IMR-90 (cell line): ENCODE data around the gene ZBTB8A. TPM values are rescaled to one million over a fixed set of nuclear protein-coding genes. Genes with fewer than 3 reads are reported as not detected.

ENCODE experiments used
- ATAC-seq: fragments of 200-7000 bp; cut with Tn5 transposase; 2 replicates; pipeline ENCODE4 v1.9.1; 2020; ENCODE audit warnings: low read depth, mild to moderate bottlenecking, moderate library complexity
- BruUV-seq: library from RNA; stranded (reverse); fragments of 400-500 nt; replicated peaks from 2 replicates; lab custom pipeline; 2021; lab: Mats Ljungman, UMichigan
- CTCF ChIA-PET: fragments of 300-600 bp; formaldehyde crosslinking; extraction: SDS; loops from one replicate; lab custom pipeline; 2021; ENCODE audit warnings: antibody characterized with exemption; lab: Yijun Ruan, JAX
- POLR2A ChIA-PET: fragments of 300-600 bp; sonication (Branson Sonifier 250); formaldehyde crosslinking; loops from one replicate; lab custom pipeline; 2022; ENCODE audit warnings: antibody characterized with exemption; ENCODE audit not compliant: unreplicated experiment; lab: Charles Lee
- DNase-seq: peaks from one replicate; pipeline ENCODE4 v3.0.0; 2013
- H2AFZ ChIP-seq: replicated peaks from 2 replicates; pipeline ENCODE3; 2013; ENCODE audit warnings: low read length, mild to moderate bottlenecking; ENCODE audit not compliant: poor library complexity
- H2AK5ac ChIP-seq: 2 replicates; pipeline ENCODE4 v1.6.1; 2013; ENCODE audit warnings: low read depth, low read length, inconsistent platforms
- H2AK9ac ChIP-seq: replicated peaks from 2 replicates; pipeline ENCODE3; 2013; ENCODE audit warnings: mild to moderate bottlenecking, low read depth, low read length, moderate library complexity; ENCODE audit not compliant: poor library complexity
- H2BK120ac ChIP-seq: 2 replicates; pipeline ENCODE4 v1.6.1; 2013; ENCODE audit warnings: low read depth, low read length, inconsistent platforms
- H2BK15ac ChIP-seq: 3 replicates; pipeline ENCODE4 v1.6.1; 2013; ENCODE audit warnings: low read depth, low read length, inconsistent platforms
- H2BK20ac ChIP-seq: 2 replicates; pipeline ENCODE4 v1.6.1; 2013; ENCODE audit warnings: low read depth, mild to moderate bottlenecking, inconsistent platforms, low read length, moderate library complexity
- H2BK5ac ChIP-seq: 2 replicates; pipeline ENCODE4 v1.6.1; 2013; ENCODE audit warnings: mild to moderate bottlenecking, low read depth, low read length, inconsistent platforms; ENCODE audit not compliant: poor library complexity, severe bottlenecking
- H3K14ac ChIP-seq: replicated peaks from 2 replicates; pipeline ENCODE4 v1.6.1; 2013; ENCODE audit warnings: low read depth, low read length, inconsistent platforms
- H3K18ac ChIP-seq: 2 replicates; pipeline ENCODE4 v1.6.1; 2013; ENCODE audit warnings: low read depth, low read length, control low read depth
- H3K23ac ChIP-seq: 2 replicates; pipeline ENCODE4 v1.6.1; 2013; ENCODE audit warnings: low read depth, low read length, inconsistent platforms
- H3K27ac ChIP-seq: 2 replicates; pipeline ENCODE4 v1.5.1; 2013; ENCODE audit warnings: mild to moderate bottlenecking, control low read depth, low read length; ENCODE audit not compliant: insufficient read depth
- H3K27me3 ChIP-seq: 2 replicates; pipeline ENCODE4 v1.6.1; 2013; ENCODE audit warnings: low read length; ENCODE audit not compliant: control insufficient read depth, insufficient read depth
- H3K36me3 ChIP-seq: 2 replicates; pipeline ENCODE4 v1.6.1; 2013; ENCODE audit warnings: low read length, mixed read lengths; ENCODE audit not compliant: control insufficient read depth, insufficient read depth
- H3K4ac ChIP-seq: 2 replicates; pipeline ENCODE4 v1.6.1; 2013; ENCODE audit warnings: low read depth, low read length, inconsistent platforms
- H3K4me1 ChIP-seq: 2 replicates; pipeline ENCODE4 v1.6.1; 2013; ENCODE audit warnings: low read length, mixed read lengths; ENCODE audit not compliant: control insufficient read depth, insufficient read depth
- H3K4me2 ChIP-seq: 2 replicates; pipeline ENCODE4 v1.6.1; 2013; ENCODE audit warnings: low read depth, mild to moderate bottlenecking, control low read depth, low read length, moderate library complexity
- H3K4me3 ChIP-seq: 2 replicates; pipeline ENCODE4 v1.5.1; 2013; ENCODE audit warnings: low read depth, mild to moderate bottlenecking, control low read depth, low read length, moderate library complexity; ENCODE audit not compliant: insufficient read depth
- H3K56ac ChIP-seq: 2 replicates; pipeline ENCODE4 v1.6.1; 2013; ENCODE audit warnings: low read length, inconsistent platforms; ENCODE audit not compliant: insufficient read depth; ENCODE audit errors: extremely low read depth
- H3K79me1 ChIP-seq, 2 experiments: 2 replicates each; pipeline ENCODE4 v1.6.1; 2013; ENCODE audit warnings: low read length in 2 of 2, inconsistent platforms in 1 of 2, low read depth in 1 of 2
- H3K9ac ChIP-seq: 2 replicates; pipeline ENCODE4 v1.6.1; 2013; ENCODE audit warnings: low read depth, low read length, control low read depth
- H3K9me1 ChIP-seq: 2 replicates; pipeline ENCODE4 v1.6.1; 2013; ENCODE audit warnings: low read length, inconsistent platforms; ENCODE audit not compliant: insufficient read depth
- H3K9me3 ChIP-seq: 2 replicates; pipeline ENCODE4 v1.6.1; 2013; ENCODE audit warnings: low read length; ENCODE audit not compliant: control insufficient read depth, insufficient read depth
- H4K20me1 ChIP-seq: 2 replicates; pipeline ENCODE4 v1.6.1; 2013; ENCODE audit warnings: low read length, inconsistent platforms; ENCODE audit not compliant: insufficient read depth
- H4K5ac ChIP-seq: 2 replicates; pipeline ENCODE4 v1.6.1; 2013; ENCODE audit warnings: mild to moderate bottlenecking, low read depth, low read length, control low read depth
- H4K8ac ChIP-seq, 2 experiments: 2 replicates each; pipeline ENCODE4 v1.6.1; 2013; ENCODE audit warnings: low read depth in 2 of 2, low read length in 2 of 2, control low read depth in 1 of 2, inconsistent platforms in 1 of 2
- H4K91ac ChIP-seq: 2 replicates; pipeline ENCODE4 v1.6.1; 2013; ENCODE audit warnings: low read depth, low read length, inconsistent platforms; ENCODE audit not compliant: insufficient read depth
- SMC3 ChIP-seq: fragments of 150-350 bp; IDR thresholded peaks from 2 replicates; pipeline ENCODE4 v1.6.1; 2016; ENCODE audit warnings: low read depth, mild to moderate bottlenecking, antibody characterized with exemption, low read length, moderate library complexity
- WGBS, 2 experiments: methylation state at CpG; one replicate each; pipeline versions ENCODE4 v1.1.5 to v1.1.7; 2013; ENCODE audit warnings: missing lambda C conversion rate in 2 of 2; ENCODE audit not compliant: insufficient read length in 1 of 2; ENCODE audit errors: extremely low coverage in 2 of 2; 5-methylcytosine and 5-hydroxymethylcytosine counted together
- dilution Hi-C: fragments of 300-500 bp; cut with HindIII; formaldehyde crosslinking; loops from one replicate; pipeline ENCODE4 v1.14.3; 2018; ENCODE audit warnings: low sequenced_read_pairs; ENCODE audit not compliant: unreplicated experiment
- in situ Hi-C: fragments of 300-500 bp; cut with MboI; formaldehyde crosslinking; loops from 3 replicates; pipeline ENCODE4 v1.14.3; 2019; ENCODE audit warnings: low sequenced_read_pairs, inconsistent platforms, mixed read lengths
- intact Hi-C: fragments of 100-400 bp; cut with micrococcal nuclease; formaldehyde crosslinking; loops from 2 replicates; pipeline ENCODE4 v1.10.0; 2022
- polyA plus RNA-seq, 3 experiments: library from polyadenylated mRNA; depleted of rRNA; stranded (reverse); fragments of >200 nt; gene quantifications; 2 replicates each; pipeline ENCODE4 v1.2.3, GENCODE V29; 2012; ENCODE audit warnings: low replicate concordance in 1 of 3
- total RNA-seq: library from RNA; depleted of rRNA; stranded (reverse); fragments of >200 nt; gene quantifications from 2 replicates; pipeline ENCODE4 v1.2.3, GENCODE V29; 2012
- TF ChIP-seq, protein P1 (sequence below): fragments of 150-350 bp; IDR thresholded peaks from 2 replicates; pipeline ENCODE4 v1.6.1; 2017; ENCODE audit warnings: mild to moderate bottlenecking, antibody characterized with exemption, low read length, low read depth

Gene ZBTB8A
- total and polyA plus RNA-seq, 2 of the 4 experiments (the other 2 are of a cell fraction), result 2.1 to 6.1 TPM

DNA sequence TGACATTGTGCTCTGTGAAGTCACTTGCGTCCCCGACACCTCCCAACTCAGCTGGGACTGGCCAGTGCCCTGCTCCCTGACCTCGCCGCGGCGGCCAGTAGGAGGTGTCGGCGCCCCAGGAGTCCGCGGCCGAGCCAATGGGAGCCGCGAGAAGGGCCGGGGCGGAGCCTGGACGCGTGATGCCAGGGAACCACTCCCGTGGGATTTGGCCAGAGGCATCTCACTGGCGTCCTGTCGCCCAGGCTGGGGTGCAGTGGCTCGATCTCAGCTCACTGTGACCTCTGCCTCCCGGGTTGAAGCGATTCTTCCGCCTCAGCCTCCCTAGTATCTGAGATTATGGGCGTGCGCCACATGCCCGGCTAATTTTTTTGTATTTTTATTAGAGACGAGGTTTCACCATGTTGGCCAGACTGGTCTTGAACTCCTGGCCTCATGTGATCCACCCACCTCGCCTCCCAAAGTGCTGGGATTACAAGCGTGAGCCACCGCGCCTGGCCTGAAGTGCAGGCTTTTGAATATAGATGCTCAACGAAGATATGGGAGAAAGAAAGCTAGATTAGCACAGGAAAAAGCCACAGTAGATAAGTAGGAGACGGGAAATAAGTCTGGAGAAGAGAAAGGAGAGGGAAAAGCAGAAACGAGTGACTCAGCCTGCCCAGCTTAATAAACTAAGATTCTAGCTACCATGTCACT lies 73.1 kb downstream of the ZBTB8A start:
- Histone ChIP-seq H2AFZ (peak overlapping the region; percentile 99), H2BK15ac (no peak overlapping the region), H2BK120ac (peak overlapping the region; percentile 30; the same call in 1 of the 2 replicates), H3K27me3 (no peaks in the 10 kb centered on the region), H3K4me1 (no peaks in the 10 kb centered on the region), H2AK9ac (peak overlapping the region; percentile 44), H2BK5ac (no peak overlapping the region), H3K4me2 (peak overlapping the region; percentile 82), H3K79me1 (peaks cover 0 to 4% of the 10 kb centered on the region in 2 experiments; a peak in 1 of 4 replicates), H2BK20ac (no peak overlapping the region), H4K5ac (peak overlapping the region; percentile 50; the same call in 1 of the 2 replicates), H4K8ac (peak overlapping the region; percentile 36 to 92; a peak in 3 of 4 replicates), H4K20me1 (no peaks in the 10 kb centered on the region), H3K36me3 (no peaks in the 10 kb centered on the region), H3K18ac (no peak overlapping the region), H3K4ac (peak overlapping the region; percentile 64; the same call in 1 of the 2 replicates), H3K23ac (peak overlapping the region; percentile 56; the same call in 1 of the 2 replicates), H2AK5ac (0 out of 2 replicates have a peak overlapping the region, but pooled peaks have one; percentile 15), H4K91ac (no peak overlapping the region), H3K56ac (no peak overlapping the region), H3K4me3 (peak overlapping the region; percentile 69), H3K27ac (no peak overlapping the region), H3K9me1 (no peaks in the 10 kb centered on the region), H3K14ac (peak overlapping the region; percentile 77; the same call in 1 of the 2 replicates), H3K9ac (peak overlapping the region; percentile 55), H3K9me3 (no peaks in the 10 kb centered on the region)
- TF ChIP-seq SMC3, result no peak
- TF ChIP-seq, protein P1, sequence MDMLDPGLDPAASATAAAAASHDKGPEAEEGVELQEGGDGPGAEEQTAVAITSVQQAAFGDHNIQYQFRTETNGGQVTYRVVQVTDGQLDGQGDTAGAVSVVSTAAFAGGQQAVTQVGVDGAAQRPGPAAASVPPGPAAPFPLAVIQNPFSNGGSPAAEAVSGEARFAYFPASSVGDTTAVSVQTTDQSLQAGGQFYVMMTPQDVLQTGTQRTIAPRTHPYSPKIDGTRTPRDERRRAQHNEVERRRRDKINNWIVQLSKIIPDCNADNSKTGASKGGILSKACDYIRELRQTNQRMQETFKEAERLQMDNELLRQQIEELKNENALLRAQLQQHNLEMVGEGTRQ, result peak; percentile 71; the same call in 1 of the 2 replicates
- BruUV-seq, result no TSS peak
- dilution Hi-C loops, result no loop called here
- peak; percentile 51 for DNase-seq
- in situ Hi-C loops, result no loop called here
- CTCF ChIA-PET, result no interaction called here
- peak; percentile 100 for ATAC-seq
- intact Hi-C loops, result no loop called here
- WGBS, 2 experiments, result 2% methylated on average over 17 of the region's 35 CpGs; no CpG with 5 or more reads in 1 of the 2 experiments
- POLR2A ChIA-PET, result no interaction called here
